ENCODE data around the gene GDPD3. TPM values are rescaled to one million over a fixed set of nuclear protein-coding genes. Genes with fewer than 3 reads are reported as not detected.

GDPD3 gene
- total and polyA plus RNA-seq, 9 of the 15 experiments (the other 6 are each of a cell fraction or from before 2014, with no cell fraction given), result 0.47 to 3.9 (median 1.1) TPM

- Histone ChIP-seq H3K79me2 (ENCODE audit: control insufficient read depth, insufficient read depth, low read length) (peaks cover 2% of the 10 kb centered on the region; the same call in 1 of the 3 replicates), H4K20me1 (replicated peaks; ENCODE audit: control insufficient read depth, insufficient read depth, low read length) (no peaks in the 10 kb centered on the region), H3K27ac (ENCODE audit: extremely low read depth, low read depth, low read length) (peak overlapping the region; percentile 88), H3K27me3 (ENCODE audit: control insufficient read depth in 2 of 2, insufficient read depth in 2 of 2, low read length in 2 of 2) (no peaks in the 10 kb centered on the region), H3K9ac (ENCODE audit: insufficient read depth in 1 of 2, low read depth in 2 of 2, low read length in 2 of 2) (peak overlapping the region; percentile 71 to 91; a peak in 2 of 4 replicates), H3K4me1 (replicated peaks in 1 of 2; ENCODE audit: control insufficient read depth in 2 of 2, insufficient read depth in 2 of 2, low read length in 2 of 2) (peaks cover 24 to 44% of the 10 kb centered on the region in 2 experiments), H3K4me2 (ENCODE audit: insufficient read depth, low read length) (peak overlapping the region; percentile 78), H3K9me1 (ENCODE audit: control insufficient read depth, insufficient read depth, low read length) (no peaks in the 10 kb centered on the region), H2AFZ (ENCODE audit: low read depth, low read length) (peak overlapping the region; percentile 96), H3K36me3 (ENCODE audit: control insufficient read depth, insufficient read depth, low read length) (no peaks in the 10 kb centered on the region; the same call in 2 of the 3 replicates), H3K4me3 (no peak overlapping the region), H3K9me3 (replicated peaks; ENCODE audit: control insufficient read depth, insufficient read depth, low read depth, low read length) (peaks cover 21% of the 10 kb centered on the region)
- ChIA-PET CTCF (ENCODE audit: low intra/inter-chr PET ratio) (no interaction called here), POLR2A (interaction anchor here (1.0 to 1.7 kb wide), 3 partner anchors 14 to 23 kb away, joined by 3 to 5 read pairs (median 3); no protein-coding TSS in a partner anchor)
- WGBS (ENCODE audit: insufficient coverage, low coverage, missing lambda C conversion rate), result 92% methylated on average over 18 of the region's 18 CpGs
- no peak for ATAC-seq
- FAIRE-seq, result no peak
- no peak for DNase-seq (ENCODE audit: extremely low read depth in 1 of 4, low spot score in 3 of 4)
- in situ Hi-C loops (cut with MboI), result no loop called here
- intact Hi-C loops (cut with micrococcal nuclease), result loop anchor here (10.0 kb wide), 1 partner anchor 558 kb away; the partner anchor contains the start of genes FBRS and PRR14
- BruUV-seq (replicated peaks), result no TSS peak
- TF ChIP-seq HMGN3 (IDR thresholded peaks at IDR 0.05; ENCODE audit: borderline replicate concordance, extremely low read depth, insufficient read length, low read depth, low read length) (no peak), ZNF561 (CRISPR knock-in tag; conservative IDR thresholded peaks at IDR 0.05) (peak; percentile 94), NCOA6 (IDR thresholded peaks at IDR 0.05) (no peak), MIER1 (IDR thresholded peaks at IDR 0.05; ENCODE audit: low read depth) (no peak), POLR3A (IDR thresholded peaks at IDR 0.05; ENCODE audit: borderline replicate concordance, extremely low read depth, insufficient read depth, insufficient read length) (no peak), ZNF239 (CRISPR knock-in tag; IDR thresholded peaks at IDR 0.05) (no peak), ETS1 (conservative IDR thresholded peaks at IDR 0.05; ENCODE audit: control insufficient read depth, low read depth, low read length) (no peak), RFX7 (CRISPR knock-in tag; IDR thresholded peaks at IDR 0.05) (no peak)
- TF ChIP-seq, protein P1, sequence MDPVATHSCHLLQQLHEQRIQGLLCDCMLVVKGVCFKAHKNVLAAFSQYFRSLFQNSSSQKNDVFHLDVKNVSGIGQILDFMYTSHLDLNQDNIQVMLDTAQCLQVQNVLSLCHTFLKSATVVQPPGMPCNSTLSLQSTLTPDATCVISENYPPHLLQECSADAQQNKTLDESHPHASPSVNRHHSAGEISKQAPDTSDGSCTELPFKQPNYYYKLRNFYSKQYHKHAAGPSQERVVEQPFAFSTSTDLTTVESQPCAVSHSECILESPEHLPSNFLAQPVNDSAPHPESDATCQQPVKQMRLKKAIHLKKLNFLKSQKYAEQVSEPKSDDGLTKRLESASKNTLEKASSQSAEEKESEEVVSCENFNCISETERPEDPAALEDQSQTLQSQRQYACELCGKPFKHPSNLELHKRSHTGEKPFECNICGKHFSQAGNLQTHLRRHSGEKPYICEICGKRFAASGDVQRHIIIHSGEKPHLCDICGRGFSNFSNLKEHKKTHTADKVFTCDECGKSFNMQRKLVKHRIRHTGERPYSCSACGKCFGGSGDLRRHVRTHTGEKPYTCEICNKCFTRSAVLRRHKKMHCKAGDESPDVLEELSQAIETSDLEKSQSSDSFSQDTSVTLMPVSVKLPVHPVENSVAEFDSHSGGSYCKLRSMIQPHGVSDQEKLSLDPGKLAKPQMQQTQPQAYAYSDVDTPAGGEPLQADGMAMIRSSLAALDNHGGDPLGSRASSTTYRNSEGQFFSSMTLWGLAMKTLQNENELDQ (CRISPR knock-in tag; IDR thresholded peaks at IDR 0.05; ENCODE audit: borderline replicate concordance), result no peak
- TF ChIP-seq, protein P2, sequence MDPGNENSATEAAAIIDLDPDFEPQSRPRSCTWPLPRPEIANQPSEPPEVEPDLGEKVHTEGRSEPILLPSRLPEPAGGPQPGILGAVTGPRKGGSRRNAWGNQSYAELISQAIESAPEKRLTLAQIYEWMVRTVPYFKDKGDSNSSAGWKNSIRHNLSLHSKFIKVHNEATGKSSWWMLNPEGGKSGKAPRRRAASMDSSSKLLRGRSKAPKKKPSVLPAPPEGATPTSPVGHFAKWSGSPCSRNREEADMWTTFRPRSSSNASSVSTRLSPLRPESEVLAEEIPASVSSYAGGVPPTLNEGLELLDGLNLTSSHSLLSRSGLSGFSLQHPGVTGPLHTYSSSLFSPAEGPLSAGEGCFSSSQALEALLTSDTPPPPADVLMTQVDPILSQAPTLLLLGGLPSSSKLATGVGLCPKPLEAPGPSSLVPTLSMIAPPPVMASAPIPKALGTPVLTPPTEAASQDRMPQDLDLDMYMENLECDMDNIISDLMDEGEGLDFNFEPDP (CRISPR knock-in tag; IDR thresholded peaks at IDR 0.05), result no peak
Measured at GRCh38 chr16:30096862-30097563, 16.3 kb downstream of the GDPD3 start.

Data from K562 (cell line).